Activated CD8-positive, alpha-beta T cell treated with anti-CD3 and anti-CD28 coated beads for 36 hours (primary cell): Measurements from ENCODE around the gene USH1G. TPM values are rescaled to one million over a fixed set of nuclear protein-coding genes. Genes with fewer than 3 reads are reported as not detected.
"Not testable (repeated sequence)": the region's sequence is repeated elsewhere in the genome, so short reads cannot be mapped to it uniquely, and the experiment has no call there.

ENCODE experiments used
- ATAC-seq: fragments of 200-7000 bp; cut with Tn5 transposase; one replicate; pipeline ENCODE4 v1.10.0; 2021; ENCODE audit warnings: mild to moderate bottlenecking, moderate library complexity
- CTCF ChIA-PET: fragments of 350-600 bp; sonication (Branson Sonifier 250); formaldehyde crosslinking; loops from one replicate; lab custom pipeline; 2021; ENCODE audit warnings: antibody characterized with exemption; lab: Charles Lee
- POLR2A ChIA-PET: fragments of 350-600 bp; sonication (Branson Sonifier 250); formaldehyde crosslinking; loops from one replicate; lab custom pipeline; 2021; ENCODE audit warnings: antibody characterized with exemption; lab: Charles Lee
- DNase-seq: peaks from one replicate; pipeline ENCODE4 v3.0.0-alpha.2; 2020
- H3K27ac Mint-ChIP-seq: one replicate; pipeline ENCODE4 v1.8.0; 2021; ENCODE audit warnings: mild to moderate bottlenecking, mixed read lengths
- H3K27me3 Mint-ChIP-seq: one replicate; pipeline ENCODE4 v1.8.0; 2021; ENCODE audit warnings: mixed read lengths
- H3K36me3 Mint-ChIP-seq: one replicate; pipeline ENCODE4 v1.8.0; 2021; ENCODE audit warnings: low read depth, mixed read lengths
- H3K4me1 Mint-ChIP-seq: one replicate; pipeline ENCODE4 v1.8.0; 2021; ENCODE audit warnings: low read depth, mixed read lengths
- H3K4me3 Mint-ChIP-seq: one replicate; pipeline ENCODE4 v1.8.0; 2021; ENCODE audit warnings: mild to moderate bottlenecking, moderate library complexity, mixed read lengths
- H3K9me3 Mint-ChIP-seq: one replicate; pipeline ENCODE4 v1.8.0; 2021; ENCODE audit warnings: mixed read lengths
- CTCF ChIP-seq: fragments of 200-600 bp; IDR thresholded peaks from one replicate; pipeline ENCODE4 v1.8.0; 2022; ENCODE audit warnings: antibody characterized with exemption, mild to moderate bottlenecking
- intact Hi-C: fragments of 100-400 bp; cut with micrococcal nuclease; formaldehyde crosslinking; loops from one replicate; pipeline ENCODE4 v1.10.0; 2022
- total RNA-seq, 2 experiments: library from RNA; stranded (reverse); gene quantifications; one replicate each; pipeline ENCODE4 v1.2.3, GENCODE V29; 2021

USH1G gene
- total RNA-seq, 2 experiments from 2014 or later, result not detected

GRCh38 chr17:74970395-74970794 is 47.3 kb upstream of the USH1G start:
- H3K27me3 Mint-ChIP-seq, result peaks cover 10% of the 10 kb centered on the region
- no peak overlapping the region for H3K4me3 Mint-ChIP-seq
- intact Hi-C loops, result no loop called here
- TF ChIP-seq CTCF, result no peak
- ATAC-seq, result no peak
- DNase-seq, result no peak
- H3K36me3 Mint-ChIP-seq, result no peaks in the 10 kb centered on the region
- H3K9me3 Mint-ChIP-seq, result no peaks in the 10 kb centered on the region
- CTCF ChIA-PET, result interaction anchor here (1.2 to 7.6 kb wide), 3 partner anchors 8 to 36 kb away, joined by 3 to 87 read pairs (median 14); no protein-coding TSS in a partner anchor
- POLR2A ChIA-PET, result no interaction called here
- peaks cover 11% of the 10 kb centered on the region for H3K4me1 Mint-ChIP-seq
- H3K27ac Mint-ChIP-seq, result no peak overlapping the region

DNA sequence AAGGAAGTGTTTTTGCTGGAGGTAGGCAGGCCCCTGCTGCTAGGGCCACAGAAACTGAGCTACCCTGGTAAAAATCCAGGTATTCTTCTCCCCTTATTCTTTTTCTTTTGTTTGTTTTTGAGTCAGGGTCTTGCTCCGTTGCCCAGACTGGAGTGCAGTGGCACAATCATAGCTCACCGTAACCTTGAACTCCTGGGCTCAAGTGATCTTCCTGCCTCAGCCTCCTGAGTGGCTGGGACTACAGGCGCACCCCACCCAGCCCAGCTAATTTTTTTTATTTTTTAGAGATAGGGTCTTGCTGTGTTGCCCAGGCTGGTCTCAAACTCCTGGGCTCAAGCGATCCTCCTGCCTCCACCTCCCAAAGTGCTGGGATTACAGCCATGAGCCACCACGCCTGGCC is 46.4 kb upstream of the USH1G start:
- H3K27ac Mint-ChIP-seq, ATAC-seq, H3K27me3 Mint-ChIP-seq, DNase-seq, H3K36me3 Mint-ChIP-seq, POLR2A ChIA-PET, H3K9me3 Mint-ChIP-seq, H3K4me3 Mint-ChIP-seq, intact Hi-C loops: not testable (repeated sequence)
- CTCF ChIA-PET, result interaction anchor here (1.2 to 7.6 kb wide), 6 partner anchors 7 to 232 kb away, joined by 3 to 87 read pairs (median 5); partner anchors contain the start of gene MRPL58
- H3K4me1 Mint-ChIP-seq, result peaks cover 11% of the 10 kb centered on the region

DNA sequence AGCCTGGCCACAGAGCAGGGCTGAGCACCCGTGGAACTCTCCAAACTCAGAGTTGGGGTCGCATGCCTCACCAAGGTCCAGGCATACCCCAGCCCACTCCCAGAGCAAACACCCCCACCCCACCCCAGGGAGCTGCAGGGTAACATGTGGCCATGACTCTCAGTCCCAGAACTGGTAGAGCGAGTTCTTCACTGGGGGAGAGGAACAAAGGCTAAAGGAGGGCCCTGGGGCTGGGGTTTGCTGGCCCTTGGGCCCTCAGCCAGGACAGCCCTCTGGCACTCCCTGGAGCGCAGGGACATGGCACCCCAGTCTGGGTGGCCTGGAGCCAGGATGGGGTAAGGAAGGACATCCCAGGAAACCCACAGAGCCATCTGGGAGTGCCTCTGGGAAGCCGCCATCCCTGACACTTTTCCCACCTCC is 45.3 kb upstream of the USH1G start:
- DNase-seq (no peak), ATAC-seq (no peak)
- H3K4me3 Mint-ChIP-seq, result no peak overlapping the region
- ChIA-PET POLR2A (no interaction called here), CTCF (interaction anchor here (1.2 to 7.6 kb wide), 7 partner anchors 6 to 233 kb away, joined by 3 to 87 read pairs (median 4); partner anchors contain the start of genes MRPL58 and OTOP2)
- peaks cover 11% of the 10 kb centered on the region for H3K4me1 Mint-ChIP-seq
- intact Hi-C loops, result no loop called here
- H3K9me3 Mint-ChIP-seq, result no peaks in the 10 kb centered on the region
- H3K27me3 Mint-ChIP-seq, result peaks cover 7% of the 10 kb centered on the region
- H3K36me3 Mint-ChIP-seq, result no peaks in the 10 kb centered on the region
- H3K27ac Mint-ChIP-seq, result no peak overlapping the region
- no peak for TF ChIP-seq CTCF

- no peak for TF ChIP-seq CTCF
- no peak overlapping the region for H3K27ac Mint-ChIP-seq
- intact Hi-C loops, result no loop called here
- no peaks in the 10 kb centered on the region for H3K27me3 Mint-ChIP-seq
- ATAC-seq (no peak), DNase-seq (no peak)
- H3K36me3 Mint-ChIP-seq, result no peaks in the 10 kb centered on the region
- ChIA-PET CTCF (no interaction called here), POLR2A (no interaction called here)
- H3K4me3 Mint-ChIP-seq, result no peak overlapping the region
- H3K9me3 Mint-ChIP-seq, result no peaks in the 10 kb centered on the region
- peaks cover 3% of the 10 kb centered on the region for H3K4me1 Mint-ChIP-seq
Measured at GRCh38 chr17:74964988-74965622, 42.0 kb upstream of the USH1G start.

DNA sequence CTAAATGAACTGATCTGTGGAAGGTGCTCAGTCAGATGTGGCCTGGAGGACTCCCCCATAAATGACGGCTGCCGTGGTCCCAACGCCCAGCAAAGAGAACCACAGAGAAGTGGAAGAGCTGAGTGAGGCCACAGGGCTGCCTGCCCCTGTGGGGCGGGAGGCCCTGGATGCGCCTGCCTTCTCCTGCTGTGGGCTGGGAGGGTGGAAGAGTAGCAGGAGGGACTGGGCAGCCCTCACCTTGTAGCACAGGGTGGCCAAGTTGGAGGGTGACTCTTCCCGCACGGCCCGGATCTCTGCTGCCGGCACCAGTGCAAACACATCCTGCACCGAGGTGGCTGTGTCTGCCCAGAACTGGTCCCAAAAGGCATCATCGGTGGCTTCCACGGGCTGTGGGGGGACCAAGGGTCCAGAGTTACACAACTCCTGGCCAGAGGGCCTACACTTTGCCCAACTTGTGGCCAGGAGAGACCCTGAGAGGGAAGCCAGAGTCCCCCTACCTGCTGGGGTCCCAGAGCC is 41.2 kb upstream of the USH1G start:
- peaks cover 3% of the 10 kb centered on the region for H3K4me1 Mint-ChIP-seq
- no peaks in the 10 kb centered on the region for H3K36me3 Mint-ChIP-seq
- no peak for ATAC-seq
- CTCF ChIA-PET, result interaction anchor here (0.7 to 4.8 kb wide), 3 partner anchors 8 to 237 kb away, joined by 3 to 87 read pairs (median 3); partner anchors contain the start of gene HID1
- H3K27me3 Mint-ChIP-seq, result no peaks in the 10 kb centered on the region
- no peak overlapping the region for H3K4me3 Mint-ChIP-seq
- TF ChIP-seq CTCF, result no peak
- no peaks in the 10 kb centered on the region for H3K9me3 Mint-ChIP-seq
- POLR2A ChIA-PET, result interaction anchor here (1.1 kb wide), 1 partner anchor 9 kb away, joined by 3 read pairs; no protein-coding TSS in a partner anchor
- H3K27ac Mint-ChIP-seq, result no peak overlapping the region
- no peak for DNase-seq
- intact Hi-C loops, result no loop called here
